HS-27A (cell line): ENCODE results near the gene SLC9A5.
A peak's percentile ranks its signal among the peaks of the same experiment; 100 is the strongest.

Experiments
- DNase-seq: peaks from one replicate; pipeline ENCODE4 v3.0.0-alpha.2; 2012; ENCODE audit warnings: low read depth, missing footprints

Gene SLC9A5

DNA sequence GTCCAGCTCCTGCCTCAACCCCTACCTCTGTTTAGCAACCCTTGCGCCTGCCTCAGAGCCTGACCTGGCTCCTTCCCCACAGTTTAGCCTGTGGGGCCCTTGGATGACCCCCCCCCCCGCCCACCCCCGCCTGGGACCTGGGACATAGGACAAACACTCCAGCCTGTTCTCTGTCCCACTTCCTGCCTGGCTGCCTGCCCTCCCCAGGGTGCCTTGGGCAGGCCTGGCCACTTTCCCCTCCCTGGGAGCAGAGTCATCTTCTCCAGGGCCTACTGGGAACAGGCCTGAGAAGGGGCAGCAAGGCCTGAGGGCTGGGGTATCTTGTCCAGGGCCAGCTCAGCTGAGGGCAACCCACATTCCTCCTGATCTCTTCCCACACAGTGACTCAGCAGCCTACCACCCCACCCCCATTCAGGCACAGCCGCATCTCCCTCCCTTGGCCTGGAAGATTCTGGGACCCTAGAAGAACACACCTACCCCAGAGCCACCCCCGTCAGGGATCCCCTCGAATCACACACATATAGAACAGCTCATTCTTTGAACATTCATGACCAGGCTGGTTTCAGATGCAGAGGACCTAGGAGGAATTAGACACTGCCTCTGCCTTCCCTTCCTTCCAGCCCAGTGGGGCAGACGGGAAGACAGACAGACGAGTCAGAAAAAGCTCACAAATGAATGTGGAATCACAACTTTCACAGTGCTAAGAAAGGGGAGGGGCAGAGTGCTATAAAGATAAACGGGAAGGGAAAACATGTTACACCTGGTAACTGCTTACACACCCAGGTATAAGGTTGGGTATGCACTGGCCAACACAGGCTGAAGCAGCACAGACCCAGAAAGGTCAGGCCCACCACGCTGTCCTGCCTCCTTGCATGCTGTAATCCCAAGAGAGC, 7.5 kb upstream of the SLC9A5 start:
- no peak for DNase-seq

DNA sequence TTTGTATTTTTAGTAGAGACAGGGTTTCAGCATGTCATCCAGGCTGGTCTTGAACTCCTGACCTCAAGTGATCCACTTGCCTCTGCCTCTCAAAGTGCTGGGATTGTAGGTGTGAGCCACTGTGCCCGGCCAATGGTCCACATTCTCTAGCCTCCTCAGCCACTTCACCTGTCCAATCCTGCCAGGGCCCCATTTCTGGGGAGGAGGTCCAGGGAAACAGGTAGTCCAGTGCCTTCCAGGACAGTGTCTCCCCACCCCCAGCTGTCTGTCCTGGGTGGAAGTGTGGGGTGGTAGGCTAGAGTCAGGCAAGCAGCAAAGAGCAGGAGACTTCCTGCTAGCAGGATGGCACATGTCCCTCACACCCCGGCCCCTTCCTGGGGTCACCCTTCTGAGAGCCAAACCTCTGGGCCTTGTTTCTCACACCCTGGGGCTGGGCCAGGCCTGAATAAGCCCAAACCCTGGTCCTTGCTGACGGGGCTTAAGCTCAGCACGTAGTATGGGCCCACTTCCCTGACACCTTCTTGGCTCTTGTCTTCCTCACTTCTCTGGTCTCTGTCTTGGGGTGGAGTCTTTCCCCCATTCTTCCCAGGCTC, 6.5 kb upstream of the SLC9A5 start:
- DNase-seq: no peak

DNA sequence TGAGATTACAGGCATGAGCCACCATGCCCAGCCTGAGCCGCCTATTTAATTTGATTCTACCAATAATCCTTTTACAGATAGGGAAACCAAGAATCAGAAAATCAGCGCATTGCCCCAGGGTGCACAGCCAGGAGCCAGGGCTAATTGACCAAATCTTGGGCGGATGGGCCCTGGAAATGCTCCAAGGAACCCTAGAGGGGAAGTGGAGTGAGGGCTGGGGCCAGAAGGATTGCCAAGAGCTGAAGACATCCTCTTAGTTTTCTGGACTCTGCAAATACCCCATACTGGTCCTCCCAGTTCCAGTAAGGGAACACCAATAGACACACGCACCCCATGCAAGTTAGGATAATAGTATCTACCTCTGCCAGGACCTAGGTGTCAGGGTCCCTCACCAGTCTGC, 5.3 kb upstream of the SLC9A5 start:
- DNase-seq: no peak

DNA sequence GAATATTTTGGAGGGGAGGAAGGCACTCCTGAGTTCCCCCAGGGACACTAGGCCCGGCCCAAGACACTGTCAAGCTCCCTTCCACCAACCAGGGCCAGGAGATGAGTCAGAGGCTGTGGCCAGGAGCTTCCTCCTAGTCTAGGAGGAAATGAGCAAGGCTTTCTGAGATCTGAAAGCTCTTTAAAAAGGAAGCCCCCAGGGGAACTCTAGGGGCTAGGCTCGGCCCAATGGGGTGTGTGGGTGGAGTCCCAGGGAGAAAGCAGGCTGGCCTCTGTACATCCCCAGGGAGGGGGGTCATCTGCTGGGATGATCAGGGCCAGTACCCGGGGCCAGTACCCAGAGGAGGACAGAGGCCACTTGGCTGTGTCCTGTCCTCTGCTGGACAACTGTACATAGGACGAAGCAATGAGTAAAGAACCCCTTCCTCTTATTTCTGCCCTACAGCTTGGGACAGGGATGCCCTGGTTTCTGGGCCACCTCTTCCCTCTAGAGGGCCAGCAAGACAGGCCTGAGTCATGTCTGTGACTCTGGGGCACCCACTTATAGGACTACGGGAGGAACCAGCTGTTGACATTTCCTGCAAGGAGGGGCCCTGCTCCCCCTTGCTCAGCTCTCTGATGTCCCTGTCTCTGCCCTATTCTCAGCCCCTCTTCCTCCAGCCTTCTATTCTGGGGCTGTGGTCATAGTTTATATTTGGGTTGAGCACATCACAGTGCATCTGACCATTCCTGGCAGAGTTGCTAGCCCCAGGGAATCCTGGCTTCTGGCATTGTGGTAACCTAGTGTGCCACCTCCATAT, 4.2 kb upstream of the SLC9A5 start:
- DNase-seq: peak; percentile 71

DNA sequence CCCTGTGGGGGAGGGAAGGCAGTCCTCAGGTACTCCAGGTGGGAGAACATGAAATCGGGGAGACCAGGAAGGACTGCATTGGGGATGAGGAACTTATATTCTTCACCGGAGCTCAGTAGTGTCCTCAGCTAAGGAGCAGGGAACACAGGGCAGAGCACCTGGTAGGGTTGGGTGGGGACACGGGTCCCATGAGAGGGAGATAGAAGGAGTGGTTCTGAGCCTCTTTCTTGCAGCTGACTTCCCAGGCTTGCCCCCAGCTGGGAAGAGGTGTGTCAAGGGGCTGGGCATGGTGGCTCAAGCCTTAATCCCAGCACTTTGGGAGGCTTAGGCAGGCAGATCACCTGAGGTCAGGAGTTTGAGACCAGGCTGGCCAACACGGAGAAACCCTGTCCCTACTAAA, 3.6 kb upstream of the SLC9A5 start:
- DNase-seq: no peak

DNA sequence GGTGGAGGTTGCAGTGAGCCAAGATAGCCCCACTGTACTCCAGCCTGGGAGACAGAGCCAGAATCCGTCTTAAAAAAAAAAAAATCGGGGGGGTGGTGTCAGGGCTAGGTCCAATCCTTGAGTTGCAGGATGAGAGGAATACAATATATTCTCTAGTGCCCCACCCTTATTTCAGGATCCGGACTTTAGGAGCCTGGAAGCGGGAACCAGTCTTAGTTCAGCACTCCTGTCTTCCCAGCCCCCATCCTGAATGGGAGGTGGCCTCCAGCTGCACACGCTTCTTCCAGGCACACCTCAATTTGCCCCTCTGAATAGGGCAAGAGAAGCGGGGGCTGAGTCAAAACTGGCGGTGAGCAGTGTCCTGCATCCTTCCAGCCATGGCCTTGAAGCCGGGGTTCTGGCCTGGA, 3.1 kb upstream of the SLC9A5 start:
- DNase-seq: no peak

DNA sequence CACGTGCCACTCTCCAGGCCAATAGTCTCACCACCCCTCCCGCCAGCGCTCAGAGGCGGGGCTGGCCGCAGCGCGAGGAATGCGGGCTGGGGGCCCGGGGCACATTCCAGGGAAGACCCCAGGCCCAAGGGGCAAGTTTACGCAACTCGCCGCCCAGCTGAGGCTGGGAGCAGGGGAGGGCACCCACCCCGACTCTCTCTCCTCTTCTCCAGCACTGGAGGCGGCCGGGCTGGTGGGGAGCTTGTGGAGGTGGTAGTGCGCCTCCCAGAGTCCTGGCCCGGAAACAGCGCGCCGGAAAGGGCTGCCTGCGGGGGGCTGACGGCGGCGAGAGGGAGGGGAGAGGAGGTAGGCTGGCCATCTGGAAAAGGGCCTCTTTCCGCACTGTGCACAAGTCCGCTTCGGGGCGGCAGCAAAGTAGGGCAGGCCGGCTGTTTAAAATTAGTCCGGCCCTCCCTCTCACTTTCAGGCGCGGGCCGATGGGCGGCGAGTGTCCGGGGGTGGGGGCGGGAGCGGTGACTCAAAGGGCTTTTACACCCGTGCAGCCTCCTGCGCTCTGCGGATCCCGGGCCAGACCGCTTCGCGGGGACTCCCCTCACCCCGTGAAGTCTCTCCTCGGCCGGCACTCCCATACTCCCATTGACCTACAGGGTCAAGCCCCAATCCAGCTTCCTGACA, 2.6 kb upstream of the SLC9A5 start:
- peak; percentile 64 for DNase-seq

DNA sequence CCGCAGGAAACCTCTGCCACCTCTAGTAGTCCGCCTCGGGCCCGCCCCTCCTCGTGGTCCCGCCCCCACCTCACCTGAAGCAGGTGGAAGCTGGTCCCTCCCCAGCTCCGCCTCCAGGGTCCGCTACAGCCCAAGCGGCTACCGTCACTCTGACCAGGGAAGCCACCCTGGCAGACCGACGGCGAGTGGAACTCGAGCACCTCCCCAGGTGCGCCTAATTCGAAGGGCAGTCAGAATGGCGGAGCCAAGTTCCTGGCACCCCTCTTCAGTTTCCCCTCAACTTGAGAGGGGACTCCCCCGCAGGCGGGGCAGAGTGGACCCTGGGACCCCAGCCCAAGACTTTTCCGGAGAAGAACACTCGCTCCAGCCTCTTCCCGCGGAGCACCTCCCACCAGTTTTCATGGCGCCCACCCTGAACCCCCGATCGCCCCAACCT, 2.0 kb upstream of the SLC9A5 start:
- DNase-seq: no peak

DNA sequence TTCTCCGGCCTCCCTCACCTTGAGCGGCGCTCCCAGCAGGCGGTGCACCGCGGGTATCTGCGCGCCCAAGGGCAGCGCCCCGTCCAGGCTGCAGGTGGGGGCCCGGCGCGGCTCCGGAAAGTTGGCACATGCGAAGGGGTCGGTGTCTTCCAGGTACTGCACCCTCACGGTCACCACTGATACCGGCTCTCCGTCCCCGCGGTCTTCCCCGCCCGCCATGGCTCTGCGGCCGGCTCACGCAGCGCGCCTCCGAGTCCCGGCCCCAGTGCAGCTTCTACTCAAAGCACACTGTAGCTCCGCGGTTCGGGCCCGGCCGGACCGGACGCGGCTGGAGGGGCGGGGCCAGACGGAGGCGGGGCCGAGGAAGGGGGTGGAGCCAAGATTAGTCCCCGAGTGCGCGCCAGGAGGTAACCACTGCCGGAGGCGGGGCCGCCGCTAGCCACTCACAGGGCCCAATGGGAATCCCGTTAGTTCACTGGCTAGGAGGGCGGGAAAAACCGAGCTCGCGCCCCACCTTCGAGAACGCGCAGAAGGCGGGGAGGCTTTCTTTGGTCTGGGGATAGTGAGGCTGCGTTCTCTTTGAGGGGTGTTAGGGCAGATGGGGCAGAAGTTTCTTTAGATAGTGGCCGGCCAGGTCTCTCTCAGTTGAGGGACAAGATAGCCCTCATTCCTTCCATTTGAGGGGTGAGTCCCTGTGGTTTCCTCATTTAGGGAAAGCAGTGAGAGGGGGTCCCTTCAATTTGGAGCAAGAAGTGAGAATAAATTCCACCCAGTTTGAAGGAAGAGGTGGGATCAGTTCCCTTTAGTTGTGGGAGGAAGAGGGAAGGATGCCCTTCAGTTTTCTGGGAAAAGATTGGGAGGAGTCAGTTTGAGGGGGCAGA, 1.3 kb upstream of the SLC9A5 start, which contains the start of gene FHOD1:
TSS of gene FHOD1 (minus strand) at position 290 of the 881 bp plus-strand sequence. CDS start at position 219, 71 bp downstream.
- peak; percentile 90 for DNase-seq

DNA sequence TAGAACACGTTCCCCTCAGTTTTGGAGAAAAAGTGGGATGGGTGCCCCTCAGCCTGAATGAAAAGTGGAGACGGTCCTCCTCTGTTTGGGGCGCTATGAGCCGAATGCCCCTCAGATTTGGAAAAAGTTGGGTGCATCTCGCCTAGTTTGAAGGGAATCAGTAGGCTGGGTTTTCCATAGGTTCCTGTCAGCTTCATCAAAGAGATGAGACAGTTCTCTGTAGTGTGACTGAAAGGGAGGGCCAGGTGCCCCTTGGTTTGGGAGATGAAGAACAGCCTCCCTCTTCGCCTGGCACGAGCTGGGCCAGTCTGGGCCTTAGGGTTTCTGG, 742 bp upstream of the SLC9A5 start:
- DNase-seq: no peak

DNA sequence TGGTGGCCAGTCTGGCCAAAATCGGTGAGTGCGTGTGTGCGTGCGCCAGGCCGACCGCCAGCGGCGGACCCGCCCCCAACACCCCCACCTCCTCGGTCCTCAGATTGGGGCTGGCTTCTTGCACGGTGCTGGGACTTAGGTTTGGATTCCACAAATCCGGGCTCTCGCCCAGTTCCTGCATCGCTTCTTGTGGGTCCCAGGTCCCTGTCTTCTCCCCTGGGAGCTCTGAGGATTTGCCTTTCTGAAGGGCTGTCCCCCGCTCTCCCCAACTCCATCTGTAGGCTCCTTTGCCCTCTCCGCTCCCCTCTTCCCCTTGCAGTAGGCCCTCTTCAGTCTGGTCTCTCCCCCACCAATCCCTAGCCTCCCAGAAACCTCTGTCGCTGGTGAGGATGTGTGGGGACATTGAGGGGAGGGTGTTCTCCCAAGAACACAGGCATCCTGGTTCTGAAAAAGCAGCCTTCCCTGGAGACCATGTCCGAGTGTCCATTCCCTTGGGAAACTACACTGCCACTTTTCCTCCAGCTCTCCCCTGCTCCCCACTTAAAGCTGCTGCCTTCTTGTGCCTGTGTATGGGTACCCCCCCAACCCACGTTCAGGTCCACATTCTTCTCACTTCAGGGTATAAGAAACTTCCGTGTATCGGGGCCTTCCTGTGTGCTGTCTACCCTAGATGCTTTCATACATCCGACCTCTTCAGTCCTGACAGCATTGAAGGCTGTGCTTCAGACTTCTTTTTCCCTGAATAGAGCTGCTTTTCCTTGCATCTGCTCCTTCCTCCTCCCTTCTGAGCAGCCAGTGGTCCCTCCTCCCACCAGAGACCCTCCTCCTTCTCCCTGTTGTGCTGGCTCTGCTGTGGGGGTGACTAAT, 632 bp downstream of the SLC9A5 start:
- no peak for DNase-seq

DNA sequence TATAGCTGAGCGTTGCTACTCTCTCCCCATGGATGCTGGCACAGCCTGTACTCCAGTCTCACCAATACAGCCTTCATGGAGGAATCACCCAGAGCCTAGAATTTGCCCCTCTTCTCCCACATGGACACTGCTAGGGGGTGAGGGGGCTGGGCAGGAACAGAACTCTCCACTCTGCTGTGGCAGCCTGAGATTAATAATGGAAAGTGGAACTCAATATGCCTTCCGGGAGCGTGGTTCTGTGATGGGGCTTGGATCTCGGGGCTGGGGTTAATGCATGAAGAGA, 1.2 kb downstream of the SLC9A5 start:
- no peak for DNase-seq

DNA sequence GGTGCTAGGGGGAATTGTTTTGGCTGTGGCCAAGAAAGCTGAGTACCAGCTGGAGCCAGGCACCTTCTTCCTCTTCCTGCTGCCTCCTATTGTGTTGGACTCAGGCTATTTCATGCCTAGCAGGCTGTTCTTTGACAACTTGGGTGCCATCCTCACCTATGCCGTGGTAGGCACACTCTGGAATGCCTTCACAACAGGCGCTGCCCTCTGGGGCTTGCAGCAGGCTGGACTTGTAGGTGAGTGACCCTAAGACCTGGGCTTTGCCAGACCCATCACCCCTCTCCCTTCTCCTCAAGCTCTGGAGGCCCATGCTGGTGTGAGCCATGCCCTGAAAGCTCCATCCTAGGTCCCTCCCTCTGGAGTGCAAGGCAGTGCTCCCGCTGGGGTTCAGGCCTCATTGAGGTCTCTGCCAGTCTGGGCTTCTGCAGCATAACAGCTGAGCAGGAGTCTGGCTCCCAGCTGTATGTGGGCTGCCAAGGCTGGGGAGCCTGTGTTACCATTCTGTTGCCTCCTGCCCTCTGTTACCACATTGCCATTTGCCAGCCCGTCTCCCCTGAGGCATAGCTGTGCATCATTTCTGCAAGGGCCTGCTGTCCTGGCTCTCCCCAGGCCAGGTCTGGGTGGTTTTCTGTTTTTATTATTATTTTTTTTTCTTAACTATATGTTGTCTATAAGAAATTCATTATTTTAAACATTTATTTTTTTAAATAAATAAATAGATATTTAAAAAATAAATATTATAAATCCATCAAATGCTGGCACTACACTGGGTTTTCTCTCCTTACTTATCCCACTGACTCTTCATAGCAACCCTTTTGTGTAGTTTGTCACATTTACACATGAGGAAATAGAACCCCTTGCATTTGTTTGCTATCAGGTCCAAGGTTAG, 4.1 kb downstream of the SLC9A5 start:
- DNase-seq: no peak

DNA sequence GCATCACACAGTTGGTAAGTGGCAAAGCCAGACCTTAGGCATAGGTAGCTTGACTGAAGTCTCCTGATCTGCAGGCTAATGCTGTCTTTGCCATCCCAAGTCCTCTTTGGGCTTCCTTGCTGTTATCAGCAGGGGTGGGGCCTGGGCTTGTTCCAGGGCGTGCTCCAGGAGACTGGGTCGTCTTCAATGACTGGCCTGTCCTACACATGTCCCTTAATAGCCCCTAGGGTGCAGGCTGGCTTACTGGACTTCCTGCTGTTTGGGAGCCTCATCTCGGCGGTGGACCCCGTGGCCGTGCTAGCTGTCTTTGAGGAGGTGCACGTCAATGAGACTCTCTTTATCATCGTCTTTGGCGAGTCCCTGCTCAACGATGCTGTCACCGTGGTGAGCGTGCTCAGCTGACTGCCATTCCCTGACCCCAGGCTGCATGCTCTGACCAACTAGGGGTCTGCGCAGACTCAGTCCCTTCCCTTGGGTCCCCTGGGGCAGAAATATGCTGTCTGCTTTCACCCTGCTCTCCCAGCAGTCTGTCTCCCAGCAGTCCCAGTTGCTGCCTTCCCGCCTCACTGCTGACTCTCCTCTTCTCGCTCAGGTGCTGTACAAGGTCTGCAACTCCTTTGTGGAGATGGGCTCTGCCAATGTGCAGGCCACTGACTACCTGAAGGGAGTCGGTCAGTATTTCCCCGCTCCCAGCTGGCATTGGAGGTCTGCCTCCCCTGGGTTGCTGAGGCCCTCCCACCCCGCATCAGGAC, 6.2 kb downstream of the SLC9A5 start:
- DNase-seq: no peak

DNA sequence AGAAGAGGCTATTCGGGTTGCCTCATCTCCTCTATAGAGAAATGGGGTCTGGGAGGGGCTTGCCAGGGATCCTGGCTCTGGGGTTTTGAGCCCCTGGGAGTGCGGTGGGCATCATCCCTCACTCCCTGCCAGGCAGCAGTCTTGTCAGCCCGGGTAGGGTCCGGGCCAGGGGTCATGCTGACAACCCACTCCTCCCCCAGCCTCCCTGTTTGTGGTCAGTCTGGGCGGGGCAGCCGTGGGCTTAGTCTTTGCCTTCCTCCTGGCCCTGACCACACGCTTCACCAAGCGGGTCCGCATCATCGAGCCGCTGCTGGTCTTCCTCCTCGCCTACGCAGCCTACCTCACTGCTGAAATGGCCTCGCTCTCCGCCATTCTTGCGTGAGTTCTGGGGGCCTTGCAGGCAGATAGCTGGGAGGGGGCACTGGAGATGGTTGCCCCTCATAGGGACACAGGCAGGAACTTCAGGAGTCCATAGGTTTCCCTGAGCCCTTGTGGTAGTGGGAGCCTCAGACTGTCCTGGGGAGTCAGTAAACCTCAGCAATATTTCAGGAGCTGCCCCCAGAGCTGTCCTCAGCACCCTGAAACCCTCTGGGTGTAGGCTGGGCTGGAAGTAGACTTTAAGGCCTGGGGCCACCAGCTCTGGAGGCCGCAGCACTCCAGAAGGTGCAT, 6.9 kb downstream of the SLC9A5 start:
- DNase-seq: no peak

DNA sequence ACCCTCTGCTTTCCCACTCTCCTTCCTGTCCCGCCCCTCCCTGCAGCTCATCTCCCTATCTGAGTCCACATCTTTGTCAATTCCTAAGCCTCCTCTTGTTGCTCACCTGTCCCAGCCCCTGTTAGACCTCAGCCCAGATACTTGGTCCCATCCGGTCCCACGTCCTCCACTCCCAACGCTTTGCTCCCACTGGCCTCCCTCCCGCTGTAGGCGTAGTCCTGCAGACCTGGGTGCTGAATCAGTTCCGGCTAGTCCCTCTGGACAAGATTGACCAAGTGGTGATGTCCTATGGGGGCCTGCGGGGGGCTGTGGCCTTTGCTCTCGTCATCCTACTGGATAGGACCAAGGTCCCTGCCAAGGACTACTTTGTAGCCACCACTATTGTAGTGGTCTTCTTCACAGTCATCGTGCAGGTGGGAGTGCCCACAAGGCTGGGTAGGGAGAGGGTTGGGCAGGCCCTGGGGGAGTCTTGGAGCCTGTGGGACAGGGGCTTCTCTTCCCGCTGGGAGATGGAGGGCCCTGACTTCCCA, 8.0 kb downstream of the SLC9A5 start:
- DNase-seq: no peak

DNA sequence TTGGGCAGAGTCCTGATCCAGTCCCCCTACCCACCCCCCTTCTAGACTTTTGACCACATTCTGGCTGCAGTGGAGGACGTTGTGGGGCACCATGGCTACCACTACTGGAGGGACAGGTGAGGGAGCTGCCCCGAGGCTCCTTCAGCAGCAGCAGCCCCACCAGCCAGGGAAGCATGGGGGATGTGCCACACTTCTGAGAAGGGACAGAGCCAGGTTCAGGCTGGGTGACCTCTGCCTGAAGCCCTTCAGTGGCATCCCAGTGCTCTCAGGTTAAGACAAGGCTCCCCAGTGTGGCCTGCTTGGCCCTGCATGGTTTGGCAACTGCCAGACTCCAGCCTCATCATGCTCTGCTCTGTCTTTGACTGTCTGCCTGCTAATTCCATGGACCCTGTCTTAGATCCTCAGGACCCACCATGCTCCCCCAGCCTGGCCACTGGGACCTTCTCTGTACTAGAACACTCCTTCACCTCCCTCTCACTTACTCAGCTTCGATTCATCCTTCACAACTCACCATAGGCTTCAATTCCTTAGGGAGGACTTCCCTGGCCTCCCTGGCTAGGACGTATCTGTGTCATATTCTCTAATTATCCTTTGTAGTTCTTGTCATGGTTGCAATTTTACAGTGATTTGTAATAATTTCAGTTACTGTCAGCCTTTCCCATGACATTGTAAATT, 8.8 kb downstream of the SLC9A5 start:
- no peak for DNase-seq
